K562 (cell line): Measurements from ENCODE around the gene NR2F1.

Experiments used
- EGR1 ChIP-seq: fragments of 450-650 bp; conservative IDR thresholded peaks from 2 replicates; pipeline ENCODE4 v1.6.1; 2017; ENCODE audit warnings: mild to moderate bottlenecking
- KDM4B ChIP-seq, 2 experiments: fragments of 450-650 bp in 1 of 2; sonication (generic) in 1 of 2; IDR thresholded peaks; 2 replicates each; pipeline ENCODE4 v1.6.1; 2016 to 2017; ENCODE audit warnings: borderline replicate concordance in 2 of 2, antibody characterized with exemption in 1 of 2, low read depth in 1 of 2, mild to moderate bottlenecking in 1 of 2

DNA sequence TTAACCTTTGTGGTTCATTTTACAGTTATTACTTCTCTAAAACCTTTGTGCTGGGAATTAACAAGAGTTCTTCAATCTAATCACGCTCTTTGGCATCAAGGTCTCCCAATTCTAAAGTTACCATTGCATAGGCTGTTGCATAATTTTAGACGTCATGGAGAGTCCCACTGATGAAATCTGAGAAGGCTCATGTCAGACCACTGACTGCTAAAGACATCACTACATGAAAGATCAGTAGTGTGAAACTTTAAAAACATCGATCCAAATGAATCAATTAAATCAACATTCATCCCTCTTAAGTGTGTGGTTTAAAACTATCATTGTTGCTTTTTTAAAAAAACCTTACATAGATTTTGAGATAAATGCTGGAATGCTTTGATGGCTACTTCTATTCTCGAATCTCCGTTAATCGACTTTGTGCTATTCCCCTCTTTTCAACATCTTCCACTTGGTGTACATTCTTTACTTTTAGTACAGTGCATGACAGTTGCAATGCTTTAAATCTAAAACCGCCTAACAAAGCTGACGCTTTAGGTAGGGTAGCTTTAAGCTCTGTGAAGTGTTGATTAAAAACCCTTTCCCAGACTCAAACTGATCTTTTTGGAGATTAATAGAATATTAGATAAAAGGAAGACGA, 33.6 kb downstream of the NR2F1 start:
- TF ChIP-seq EGR1 (no peak), KDM4B (IDR thresholded peaks at IDR 0.05; ENCODE audit: borderline replicate concordance in 2 of 2, low read depth in 1 of 2) (no peak)
